WTC11 (cell line): ENCODE data around the gene CLCA2.

Experiments used
- CREM ChIP-seq: sonication (generic); formaldehyde crosslinking; IDR thresholded peaks from 2 replicates; pipeline ENCODE4 v1.8.1; 2022; ENCODE audit warnings: mild to moderate bottlenecking, missing genetic modification reagents, moderate library complexity
- CTCF ChIP-seq: fragments of 200-600 bp; IDR thresholded peaks from 2 replicates; pipeline ENCODE4 v1.8.0; 2022; ENCODE audit warnings: antibody characterized with exemption
- RORB ChIP-seq: fragments of 250-450 bp; sonication (Bioruptor Pico); IDR thresholded peaks from 2 replicates; pipeline ENCODE4 v1.9.0; 2021; ENCODE audit warnings: mild to moderate bottlenecking
- TF ChIP-seq, protein P1 (sequence below): sonication (generic); formaldehyde crosslinking; IDR thresholded peaks from 2 replicates; pipeline ENCODE4 v1.8.1; 2023; ENCODE audit warnings: mild to moderate bottlenecking, missing genetic modification reagents, moderate library complexity

DNA sequence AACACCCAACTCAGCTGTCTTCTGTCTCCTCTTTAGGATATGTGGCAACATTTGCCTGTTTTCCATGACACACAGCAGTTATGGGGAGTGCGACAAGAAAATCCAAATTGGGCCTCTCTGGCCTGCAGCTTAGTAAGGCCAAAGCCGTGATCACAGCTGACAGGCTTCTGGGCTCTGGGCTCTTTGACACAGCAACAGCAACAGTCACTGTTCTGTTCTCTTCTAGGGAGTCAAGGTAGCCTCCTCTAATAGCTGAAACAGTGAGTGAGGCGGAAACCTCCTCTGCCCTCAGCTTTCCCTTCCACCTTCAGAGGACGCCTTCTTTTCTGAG lies 63.8 kb downstream of the CLCA2 start:
- TF ChIP-seq CTCF (no peak), RORB (CRISPR knock-in tag) (no peak), CREM (no peak)
- TF ChIP-seq, protein P1, sequence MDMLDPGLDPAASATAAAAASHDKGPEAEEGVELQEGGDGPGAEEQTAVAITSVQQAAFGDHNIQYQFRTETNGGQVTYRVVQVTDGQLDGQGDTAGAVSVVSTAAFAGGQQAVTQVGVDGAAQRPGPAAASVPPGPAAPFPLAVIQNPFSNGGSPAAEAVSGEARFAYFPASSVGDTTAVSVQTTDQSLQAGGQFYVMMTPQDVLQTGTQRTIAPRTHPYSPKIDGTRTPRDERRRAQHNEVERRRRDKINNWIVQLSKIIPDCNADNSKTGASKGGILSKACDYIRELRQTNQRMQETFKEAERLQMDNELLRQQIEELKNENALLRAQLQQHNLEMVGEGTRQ (CRISPR knock-in tag), result no peak
